OCI-LY1 (cell line): ENCODE data around the gene NELL1.

Experiments
- EZH2 ChIP-seq: fragments of 200-600 bp; sonication (generic), shearing (Covaris generic); IDR thresholded peaks from 2 replicates; pipeline ENCODE4 v1.8.0; 2017; ENCODE audit warnings: borderline replicate concordance, mixed run types, mild to moderate bottlenecking, antibody characterized with exemption, low read length, moderate library complexity, mixed read lengths
- TF ChIP-seq, protein P1 (sequence below): fragments of 200-600 bp; sonication (generic), shearing (Covaris generic); IDR thresholded peaks from 2 replicates; pipeline ENCODE4 v1.5.1; 2017; ENCODE audit warnings: mild to moderate bottlenecking, antibody characterized with exemption, low read length, moderate library complexity, mixed read lengths

GRCh38 chr11:20639688-20640087 is 29.7 kb upstream of the NELL1 start:
- TF ChIP-seq EZH2: no peak
- TF ChIP-seq, protein P1, sequence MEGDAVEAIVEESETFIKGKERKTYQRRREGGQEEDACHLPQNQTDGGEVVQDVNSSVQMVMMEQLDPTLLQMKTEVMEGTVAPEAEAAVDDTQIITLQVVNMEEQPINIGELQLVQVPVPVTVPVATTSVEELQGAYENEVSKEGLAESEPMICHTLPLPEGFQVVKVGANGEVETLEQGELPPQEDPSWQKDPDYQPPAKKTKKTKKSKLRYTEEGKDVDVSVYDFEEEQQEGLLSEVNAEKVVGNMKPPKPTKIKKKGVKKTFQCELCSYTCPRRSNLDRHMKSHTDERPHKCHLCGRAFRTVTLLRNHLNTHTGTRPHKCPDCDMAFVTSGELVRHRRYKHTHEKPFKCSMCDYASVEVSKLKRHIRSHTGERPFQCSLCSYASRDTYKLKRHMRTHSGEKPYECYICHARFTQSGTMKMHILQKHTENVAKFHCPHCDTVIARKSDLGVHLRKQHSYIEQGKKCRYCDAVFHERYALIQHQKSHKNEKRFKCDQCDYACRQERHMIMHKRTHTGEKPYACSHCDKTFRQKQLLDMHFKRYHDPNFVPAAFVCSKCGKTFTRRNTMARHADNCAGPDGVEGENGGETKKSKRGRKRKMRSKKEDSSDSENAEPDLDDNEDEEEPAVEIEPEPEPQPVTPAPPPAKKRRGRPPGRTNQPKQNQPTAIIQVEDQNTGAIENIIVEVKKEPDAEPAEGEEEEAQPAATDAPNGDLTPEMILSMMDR: no peak
